Islet precursor cell (in vitro differentiated cells): ENCODE measurements around the gene B3GALT5.
"Not testable (repeated sequence)": the region's sequence is repeated elsewhere in the genome, so short reads cannot be mapped to it uniquely, and the experiment has no call there.

Source experiments
- DNase-seq: peaks from one replicate; pipeline ENCODE4 v3.0.0-alpha.2; 2018

Gene B3GALT5

GRCh38 chr21:39612233-39613040, at the start of gene B3GALT5:
B3GALT5 (plus strand) TSS chr21:39612940; CDS start chr21:39660560, 47,620 bp downstream.
- DNase-seq, result peak; percentile 85

GRCh38 chr21:39564200-39564599, 48.5 kb upstream of the B3GALT5 start:
- DNase-seq, result no peak

GRCh38 chr21:39567180-39567972, 45.4 kb upstream of the B3GALT5 start:
- no peak for DNase-seq

- peak; percentile 70 for DNase-seq
These were observed 44.4 kb upstream of the B3GALT5 start for GRCh38 chr21:39568361-39568760.

GRCh38 chr21:39575775-39576174, 37.0 kb upstream of the B3GALT5 start:
- no peak for DNase-seq

- DNase-seq, result peak; percentile 77
These were observed 36.1 kb upstream of the B3GALT5 start for GRCh38 chr21:39576518-39577128.

- DNase-seq, result peak; percentile 70
These were observed 32.9 kb upstream of the B3GALT5 start for GRCh38 chr21:39579734-39580332.

GRCh38 chr21:39580744-39581143, 32.0 kb upstream of the B3GALT5 start:
- no peak for DNase-seq

- DNase-seq, result no peak
These were observed 31.3 kb upstream of the B3GALT5 start for GRCh38 chr21:39581414-39581813.

GRCh38 chr21:39582749-39583148, 30.0 kb upstream of the B3GALT5 start:
- no peak for DNase-seq

- not testable (repeated sequence) for DNase-seq
These were observed 29.2 kb upstream of the B3GALT5 start for GRCh38 chr21:39583586-39583985.

- no peak for DNase-seq
These were observed 25.4 kb upstream of the B3GALT5 start for GRCh38 chr21:39587376-39587775.

- DNase-seq, result no peak
These were observed 23.9 kb upstream of the B3GALT5 start for GRCh38 chr21:39588884-39589283.

- DNase-seq, result no peak
These were observed 19.2 kb upstream of the B3GALT5 start for GRCh38 chr21:39593522-39593921.

GRCh38 chr21:39595465-39595864, 17.3 kb upstream of the B3GALT5 start:
- no peak for DNase-seq

GRCh38 chr21:39597595-39597994, 15.1 kb upstream of the B3GALT5 start:
- DNase-seq, result no peak

- no peak for DNase-seq
These were observed 13.4 kb upstream of the B3GALT5 start for GRCh38 chr21:39599191-39599970.

- DNase-seq, result no peak
These were observed 11.4 kb upstream of the B3GALT5 start for GRCh38 chr21:39601187-39601928.

- no peak for DNase-seq
These were observed 10.6 kb upstream of the B3GALT5 start for GRCh38 chr21:39602076-39602689.

GRCh38 chr21:39602793-39603192, 9.9 kb upstream of the B3GALT5 start:
- no peak for DNase-seq

GRCh38 chr21:39604951-39605350, 7.8 kb upstream of the B3GALT5 start:
- DNase-seq, result no peak
